PC-3 (cell line): ENCODE data around the gene HTR4. TPM values are rescaled to one million over a fixed set of nuclear protein-coding genes. Genes with fewer than 3 reads are reported as not detected.

Experiments
- ATAC-seq: fragments of 200-7000 bp; cut with Tn5 transposase; 2 replicates; pipeline ENCODE4 v1.9.1; 2020; ENCODE audit warnings: mild to moderate bottlenecking, moderate library complexity
- BruUV-seq: library from RNA; stranded (reverse); fragments of 400-500 nt; replicated peaks from 2 replicates; lab custom pipeline; 2021; lab: Mats Ljungman, UMichigan
- CTCF ChIA-PET: fragments of 300-600 bp; sonication (Branson Sonifier 250); formaldehyde crosslinking; loops from one replicate; lab custom pipeline; 2022; ENCODE audit warnings: antibody characterized with exemption; lab: Charles Lee
- POLR2A ChIA-PET: fragments of 300-600 bp; sonication (Branson Sonifier 250); formaldehyde crosslinking; loops from one replicate; lab custom pipeline; 2022; ENCODE audit warnings: antibody characterized with exemption; ENCODE audit not compliant: unreplicated experiment; lab: Charles Lee
- DNase-seq: peaks from one replicate; pipeline ENCODE4 v3.0.0-alpha.2; 2015
- H2AFZ ChIP-seq: fragments of 300-600 bp; sonication (generic); 2 replicates; pipeline ENCODE4 v1.6.0; 2016; ENCODE audit warnings: antibody characterized with exemption, low read length
- H3F3A ChIP-seq: fragments of 300-600 bp; sonication (generic); one replicate; pipeline ENCODE4 v1.6.0; 2017; ENCODE audit warnings: antibody characterized with exemption, low read length, control low read depth, mild to moderate bottlenecking; ENCODE audit not compliant: unreplicated experiment
- H3K27ac ChIP-seq: fragments of 300-600 bp; sonication (generic); 2 replicates; pipeline ENCODE4 v1.5.1; 2016; ENCODE audit warnings: mild to moderate bottlenecking, low read length
- H3K27me3 ChIP-seq: fragments of 300-600 bp; sonication (generic); 2 replicates; pipeline ENCODE4 v1.6.1; 2016; ENCODE audit warnings: low read length, mixed read lengths
- H3K36me3 ChIP-seq: fragments of 300-600 bp; sonication (generic); 2 replicates; pipeline ENCODE4 v1.6.1; 2016; ENCODE audit warnings: low read depth, mixed run types, low read length, mixed read lengths
- H3K4me1 ChIP-seq: fragments of 300-600 bp; sonication (generic); 2 replicates; pipeline ENCODE4 v1.5.1; 2016; ENCODE audit warnings: low read length; ENCODE audit not compliant: insufficient read depth
- H3K4me2 ChIP-seq: fragments of 300-600 bp; sonication (generic); 2 replicates; pipeline ENCODE4 v1.6.0; 2016; ENCODE audit warnings: low read length
- H3K4me3 ChIP-seq: fragments of 300-600 bp; sonication (generic); 2 replicates; pipeline ENCODE4 v1.5.1; 2016; ENCODE audit warnings: mild to moderate bottlenecking, low read length, mixed read lengths
- H3K79me2 ChIP-seq: fragments of 300-600 bp; sonication (generic); 2 replicates; pipeline ENCODE4 v1.6.1; 2017; ENCODE audit warnings: low read length, mixed read lengths
- H3K9ac ChIP-seq: fragments of 300-600 bp; sonication (generic); 2 replicates; pipeline ENCODE4 v1.6.0; 2016; ENCODE audit warnings: mild to moderate bottlenecking, low read length
- H3K9me2 ChIP-seq: fragments of 300-600 bp; sonication (generic); replicated peaks from 2 replicates; pipeline ENCODE4 v1.6.1; 2016; ENCODE audit warnings: mixed run types, low read length, mixed read lengths
- H3K9me3 ChIP-seq: fragments of 300-600 bp; sonication (generic); 2 replicates; pipeline ENCODE4 v1.6.1; 2016; ENCODE audit warnings: low read length, mixed read lengths
- H4K20me1 ChIP-seq: fragments of 300-600 bp; sonication (generic); 2 replicates; pipeline ENCODE4 v1.6.1; 2016; ENCODE audit warnings: low read length, mixed read lengths
- EZH2 ChIP-seq: fragments of 300-600 bp; sonication (generic); IDR thresholded peaks from one replicate; pipeline ENCODE4 v1.6.1; 2017; ENCODE audit warnings: antibody characterized with exemption, mild to moderate bottlenecking, low read length; ENCODE audit not compliant: unreplicated experiment
- EZH2phosphoT487 ChIP-seq: fragments of 300-600 bp; sonication (generic); IDR thresholded peaks from 2 replicates; pipeline ENCODE4 v1.6.1; 2018; ENCODE audit warnings: mild to moderate bottlenecking, antibody characterized with exemption, low read length, borderline replicate concordance
- intact Hi-C: fragments of 100-400 bp; cut with micrococcal nuclease; formaldehyde crosslinking; loops from 2 replicates; pipeline ENCODE4 v1.9.0; 2023
- total RNA-seq: library from RNA; depleted of rRNA; stranded (reverse); fragments of >200 nt; gene quantifications from 2 replicates; pipeline ENCODE4 v1.2.3, GENCODE V29; 2014
- TF ChIP-seq, protein P1 (sequence below): fragments of 300-600 bp; sonication (generic); conservative IDR thresholded peaks from 2 replicates; pipeline ENCODE4 v1.5.1; 2017; ENCODE audit warnings: antibody characterized with exemption, low read depth, mild to moderate bottlenecking, low read length

HTR4 gene
- total RNA-seq, 1 experiment from 2014 or later: not detected

DNA sequence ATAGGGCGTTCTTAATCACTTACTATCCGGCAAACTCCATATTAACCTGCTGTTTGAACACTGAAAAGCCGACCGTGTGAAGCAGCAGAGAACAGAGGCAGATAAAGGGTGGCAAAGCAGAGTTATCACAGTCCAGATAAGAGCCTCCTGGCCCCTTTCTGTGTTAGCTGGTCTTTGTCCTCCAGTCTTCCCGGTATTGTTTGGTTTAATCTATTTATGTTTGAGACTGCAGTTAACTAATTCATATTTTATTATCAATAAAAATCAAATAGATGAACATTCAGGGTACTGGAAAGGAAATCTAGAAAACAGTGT, 6.0 kb upstream of the HTR4 start:
- POLR2A ChIA-PET: interaction anchor here (0.6 kb wide), 1 partner anchor 53 kb away, joined by 6 read pairs; no protein-coding TSS in a partner anchor
- Histone ChIP-seq H3K4me2 (no peak overlapping the region), H3F3A (no peaks in the 10 kb centered on the region), H2AFZ (no peak overlapping the region), H3K27me3 (peaks cover 92% of the 10 kb centered on the region), H3K4me3 (no peak overlapping the region), H3K36me3 (no peaks in the 10 kb centered on the region), H3K9ac (no peak overlapping the region), H4K20me1 (no peaks in the 10 kb centered on the region), H3K79me2 (no peaks in the 10 kb centered on the region), H3K4me1 (no peaks in the 10 kb centered on the region), H3K9me2 (no peaks in the 10 kb centered on the region), H3K9me3 (no peaks in the 10 kb centered on the region), H3K27ac (no peak overlapping the region)
- TF ChIP-seq EZH2phosphoT487 (no peak), EZH2 (no peak)
- TF ChIP-seq, protein P1, sequence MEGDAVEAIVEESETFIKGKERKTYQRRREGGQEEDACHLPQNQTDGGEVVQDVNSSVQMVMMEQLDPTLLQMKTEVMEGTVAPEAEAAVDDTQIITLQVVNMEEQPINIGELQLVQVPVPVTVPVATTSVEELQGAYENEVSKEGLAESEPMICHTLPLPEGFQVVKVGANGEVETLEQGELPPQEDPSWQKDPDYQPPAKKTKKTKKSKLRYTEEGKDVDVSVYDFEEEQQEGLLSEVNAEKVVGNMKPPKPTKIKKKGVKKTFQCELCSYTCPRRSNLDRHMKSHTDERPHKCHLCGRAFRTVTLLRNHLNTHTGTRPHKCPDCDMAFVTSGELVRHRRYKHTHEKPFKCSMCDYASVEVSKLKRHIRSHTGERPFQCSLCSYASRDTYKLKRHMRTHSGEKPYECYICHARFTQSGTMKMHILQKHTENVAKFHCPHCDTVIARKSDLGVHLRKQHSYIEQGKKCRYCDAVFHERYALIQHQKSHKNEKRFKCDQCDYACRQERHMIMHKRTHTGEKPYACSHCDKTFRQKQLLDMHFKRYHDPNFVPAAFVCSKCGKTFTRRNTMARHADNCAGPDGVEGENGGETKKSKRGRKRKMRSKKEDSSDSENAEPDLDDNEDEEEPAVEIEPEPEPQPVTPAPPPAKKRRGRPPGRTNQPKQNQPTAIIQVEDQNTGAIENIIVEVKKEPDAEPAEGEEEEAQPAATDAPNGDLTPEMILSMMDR: no peak
- BruUV-seq: no TSS peak
- DNase-seq: no peak
- CTCF ChIA-PET: interaction anchor here (0.6 kb wide), 1 partner anchor 900 kb away, joined by 3 read pairs; no protein-coding TSS in a partner anchor
- intact Hi-C loops: no loop called here
- no peak for ATAC-seq

DNA sequence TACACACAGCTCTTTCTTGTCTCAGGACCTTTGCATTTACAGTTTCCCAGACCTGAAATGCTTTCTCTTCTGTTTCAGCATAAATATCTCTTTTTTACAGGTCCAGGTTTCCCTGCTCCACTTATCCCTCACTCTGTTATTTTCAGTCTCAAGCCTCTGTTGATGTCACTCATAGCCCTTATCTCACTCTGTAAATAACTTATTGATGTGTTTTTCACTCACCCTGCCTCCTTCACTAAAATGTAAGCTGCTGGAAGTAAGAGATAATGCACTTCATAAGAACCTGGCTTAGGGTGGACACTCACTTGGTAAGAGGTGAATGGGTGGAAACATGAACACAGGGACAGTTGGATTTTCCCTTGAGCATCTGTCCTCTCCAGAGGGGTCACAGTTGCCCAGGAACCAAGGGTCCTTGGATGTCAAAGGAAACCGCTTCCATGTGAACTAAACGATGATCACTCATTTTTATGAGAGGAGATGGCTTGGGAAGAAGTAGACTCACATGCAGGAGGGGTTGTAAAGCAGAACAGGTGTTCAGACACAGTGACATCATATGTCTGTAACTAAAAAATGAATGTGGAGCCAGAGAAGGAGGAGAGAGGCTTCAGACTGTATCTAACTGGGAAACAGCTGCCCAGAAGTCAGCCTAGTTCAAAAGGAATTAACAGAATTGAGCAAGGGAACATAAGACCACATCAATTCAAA, 5.5 kb upstream of the HTR4 start:
- H4K20me1 ChIP-seq: no peaks in the 10 kb centered on the region
- no peaks in the 10 kb centered on the region for H3F3A ChIP-seq
- H3K79me2 ChIP-seq: no peaks in the 10 kb centered on the region
- no peak overlapping the region for H3K4me3 ChIP-seq
- no peak overlapping the region for H3K4me2 ChIP-seq
- no peaks in the 10 kb centered on the region for H3K9me2 ChIP-seq
- H2AFZ ChIP-seq: no peak overlapping the region
- no peak for DNase-seq
- POLR2A ChIA-PET: interaction anchor here (0.6 kb wide), 1 partner anchor 54 kb away, joined by 6 read pairs; no protein-coding TSS in a partner anchor
- no peaks in the 10 kb centered on the region for H3K9me3 ChIP-seq
- no peaks in the 10 kb centered on the region for H3K36me3 ChIP-seq
- no peak overlapping the region for H3K27ac ChIP-seq
- CTCF ChIA-PET: interaction anchor here (0.6 kb wide), 1 partner anchor 899 kb away, joined by 3 read pairs; no protein-coding TSS in a partner anchor
- H3K27me3 ChIP-seq: peaks cover 92% of the 10 kb centered on the region
- no TSS peak for BruUV-seq
- ATAC-seq: no peak
- intact Hi-C loops: no loop called here
- H3K4me1 ChIP-seq: no peaks in the 10 kb centered on the region
- no peak for TF ChIP-seq EZH2
- TF ChIP-seq EZH2phosphoT487: no peak
- TF ChIP-seq, protein P1: no peak
- H3K9ac ChIP-seq: no peak overlapping the region

DNA sequence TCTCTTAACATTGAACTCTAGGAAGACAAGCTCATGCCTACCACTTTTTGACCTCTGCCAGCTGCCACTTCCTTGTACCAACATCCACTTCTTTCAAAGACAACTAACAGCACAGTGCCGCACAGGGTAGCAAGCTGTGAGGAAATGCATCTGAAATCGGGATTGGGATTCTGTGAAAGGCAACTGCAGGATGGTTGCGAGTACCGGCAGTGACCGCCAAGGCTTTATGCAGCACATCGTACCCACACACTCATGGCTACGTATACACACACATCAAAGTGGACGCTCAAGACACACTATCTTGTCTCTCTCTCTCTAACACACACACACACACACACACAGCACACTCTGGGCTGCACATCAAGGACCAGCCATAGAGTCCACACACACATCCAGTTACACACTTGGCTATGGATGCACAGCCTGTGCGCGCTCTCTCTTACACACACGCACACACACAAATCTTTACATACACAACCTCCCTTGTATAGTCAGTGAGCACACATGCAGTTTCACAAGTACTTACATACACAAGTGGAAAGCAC, 964 bp downstream of the HTR4 start:
- Histone ChIP-seq H3K4me2 (no peak overlapping the region), H3K27me3 (peaks cover 93% of the 10 kb centered on the region), H3K79me2 (no peaks in the 10 kb centered on the region), H3K9me2 (no peaks in the 10 kb centered on the region), H3K27ac (no peak overlapping the region), H4K20me1 (no peaks in the 10 kb centered on the region), H3K4me3 (no peak overlapping the region), H3K36me3 (no peaks in the 10 kb centered on the region), H3K4me1 (no peaks in the 10 kb centered on the region), H3F3A (no peaks in the 10 kb centered on the region), H3K9ac (no peak overlapping the region), H2AFZ (no peak overlapping the region), H3K9me3 (no peaks in the 10 kb centered on the region)
- BruUV-seq: no TSS peak
- TF ChIP-seq, protein P1: no peak
- TF ChIP-seq EZH2phosphoT487 (no peak), EZH2 (no peak)
- no peak for DNase-seq
- POLR2A ChIA-PET: no interaction called here
- intact Hi-C loops: no loop called here
- CTCF ChIA-PET: no interaction called here
- ATAC-seq: no peak
